ENCODE results near the gene SULT2B1.

The SULT2B1 gene

GRCh38 chr19:48613852-48614435 is 62.0 kb downstream of the SULT2B1 start:
- DNase-seq (ENCODE audit: low spot score) = no peak
- no peak for TF ChIP-seq CTCF (IDR thresholded peaks at IDR 0.05; ENCODE audit: extremely low read depth, missing control alignments)

GRCh38 chr19:48614436-48615230 is 62.7 kb downstream of the SULT2B1 start, which contains the start of gene FAM83E:
TSS of gene FAM83E (minus strand) at chr19:48615076. CDS start at chr19:48613372, 1,704 bp downstream.
- no peak for TF ChIP-seq CTCF (IDR thresholded peaks at IDR 0.05; ENCODE audit: extremely low read depth, missing control alignments)
- no peak for DNase-seq (ENCODE audit: low spot score)

- no peak for TF ChIP-seq CTCF (IDR thresholded peaks at IDR 0.05; ENCODE audit: extremely low read depth, missing control alignments)
- no peak for DNase-seq (ENCODE audit: low spot score)
Observed at GRCh38 chr19:48615231-48616040, 63.5 kb downstream of the SULT2B1 start.

GRCh38 chr19:48616041-48616436 is 64.1 kb downstream of the SULT2B1 start:
- no peak for TF ChIP-seq CTCF (IDR thresholded peaks at IDR 0.05; ENCODE audit: extremely low read depth, missing control alignments)

GRCh38 chr19:48616491-48617056 is 64.6 kb downstream of the SULT2B1 start:
- TF ChIP-seq CTCF (IDR thresholded peaks at IDR 0.05; ENCODE audit: extremely low read depth, missing control alignments) = no peak
- DNase-seq (ENCODE audit: low spot score) = no peak

More at GRCh38 chr19:48616041-48616436, 64.1 kb downstream of the SULT2B1 start:
- no peak for DNase-seq (ENCODE audit: low spot score)

- no peak for DNase-seq (ENCODE audit: low spot score)
- no peak for TF ChIP-seq CTCF (IDR thresholded peaks at IDR 0.05; ENCODE audit: extremely low read depth, missing control alignments)
Observed at GRCh38 chr19:48617146-48617937, 65.4 kb downstream of the SULT2B1 start.

Data from GM20000 (cell line).